Adrenal gland (tissue), 12 donors: ENCODE measurements around the gene CCDC33. TPM values are rescaled to one million over a fixed set of nuclear protein-coding genes. Genes with fewer than 3 reads are reported as not detected.

ENCODE experiments used
- DNase-seq, 7 donors: peaks; one replicate each; pipeline ENCODE4 v3.0.0-alpha.2; 2019 to 2020
- H3K27ac ChIP-seq, 5 donors: fragments of 200-600 bp; sonication (generic) in 4 of 5; 1 replicate in 3 of 5; 2 replicates in 2 of 5; pipeline versions ENCODE4 v1.5.1 to v1.8.0; 2016 to 2020; ENCODE audit warnings: mild to moderate bottlenecking in 1 of 5
- H3K27me3 ChIP-seq: fragments of 200-600 bp; 2 replicates; pipeline ENCODE4 v1.8.0; 2021
- H3K36me3 ChIP-seq, 2 donors: fragments of 200-600 bp; replicated peaks in 1 of 2; 1 replicate in 1 of 2; 2 replicates in 1 of 2; pipeline versions ENCODE4 v1.5.1 to v1.8.0; 2018 to 2022
- H3K4me1 ChIP-seq, 2 donors: fragments of 200-600 bp; replicated peaks in 1 of 2; 1 replicate in 1 of 2; 2 replicates in 1 of 2; pipeline versions ENCODE4 v1.5.1 to v1.8.0; 2018 to 2021
- H3K4me3 ChIP-seq, 4 donors: fragments of 200-600 bp; sonication (generic) in 3 of 4; one replicate each; pipeline ENCODE4 v1.5.1; 2016 to 2018
- H3K9me3 ChIP-seq, 3 donors: fragments of 200-600 bp; sonication (generic) in 1 of 3; replicated peaks in 1 of 3; 1 replicate in 2 of 3; 2 replicates in 1 of 3; pipeline versions ENCODE4 v1.5.1 to v1.8.0; 2016 to 2021
- POLR2A ChIP-seq, 2 donors: fragments of 450-650 bp; IDR thresholded peaks; one replicate each; pipeline ENCODE4 v1.6.1; 2017; ENCODE audit warnings: antibody characterized with exemption in 2 of 2, mild to moderate bottlenecking in 2 of 2, moderate library complexity in 1 of 2
- WGBS, 4 donors: extraction: QIAGEN DNeasy Blood & Tissue Kit in 2 of 4; methylation state at CpG; one replicate each; pipeline versions ENCODE4 v1.1.5 to v1.1.7; 2013 to 2017; 5-methylcytosine and 5-hydroxymethylcytosine counted together
- intact Hi-C, 2 donors: fragments of 100-400 bp; cut with DNase I; formaldehyde crosslinking; loops; one replicate each; pipeline versions ENCODE4 v1.14.1 to v1.15.0; 2022 to 2023
- polyA plus RNA-seq, 3 donors: library from polyadenylated mRNA; stranded (reverse); fragments of 200-250 nt in 2 of 3; fragments of 350-450 nt in 1 of 3; fragmentation: Illumina TruSeq in 1 of 3; extraction: RNeasy Lipid Tissue Mini Kit (QIAGEN cat#74804) in 1 of 3; gene quantifications; one replicate each; pipeline ENCODE4 v1.2.3, GENCODE V29; 2013 to 2014
- total RNA-seq, 9 donors: library from RNA; depleted of rRNA in 4 of 9; stranded (reverse); fragments of >200 nt in 4 of 9; fragments of 120-200 nt in 1 of 9; fragmentation: NEBNext Ultra II Directional in 1 of 9; extraction: Animal tissue kit (Norgen Biotek cat#: 25700) in 1 of 9; gene quantifications; one replicate each; pipeline versions ENCODE4 v1.1.0 to v1.2.4, GENCODE V29; 2013 to 2023
- TF ChIP-seq, protein P1 (sequence below), 6 experiments: fragments of 450-650 bp in 4 of 6; fragments of 200-600 bp in 2 of 6; sonication (generic) in 1 of 6; IDR thresholded peaks; 1 replicate in 5 of 6; 2 replicates in 1 of 6; pipeline versions ENCODE4 v1.5.1 to v1.8.0; 2016 to 2021; ENCODE audit warnings: antibody characterized with exemption in 6 of 6, mild to moderate bottlenecking in 2 of 6, moderate library complexity in 1 of 6
- donor health status: healthy with polysubstance abuse.
- donor health status: Bipolar disorder and iron deficiency.
- donor health status: DM: yes; HTN: yes; CAD: no.
- donor health status: DM: no; HTN: no; CAD: no.
- donor health status: DM: no; HTN: no; CAD: no.
- donor health status: DM: yes; HTN: yes; CAD: no.

The CCDC33 gene
- total and polyA plus RNA-seq, 12 donors = 0.11 to 1.1 (median 0.30) TPM; not detected in 3

DNA sequence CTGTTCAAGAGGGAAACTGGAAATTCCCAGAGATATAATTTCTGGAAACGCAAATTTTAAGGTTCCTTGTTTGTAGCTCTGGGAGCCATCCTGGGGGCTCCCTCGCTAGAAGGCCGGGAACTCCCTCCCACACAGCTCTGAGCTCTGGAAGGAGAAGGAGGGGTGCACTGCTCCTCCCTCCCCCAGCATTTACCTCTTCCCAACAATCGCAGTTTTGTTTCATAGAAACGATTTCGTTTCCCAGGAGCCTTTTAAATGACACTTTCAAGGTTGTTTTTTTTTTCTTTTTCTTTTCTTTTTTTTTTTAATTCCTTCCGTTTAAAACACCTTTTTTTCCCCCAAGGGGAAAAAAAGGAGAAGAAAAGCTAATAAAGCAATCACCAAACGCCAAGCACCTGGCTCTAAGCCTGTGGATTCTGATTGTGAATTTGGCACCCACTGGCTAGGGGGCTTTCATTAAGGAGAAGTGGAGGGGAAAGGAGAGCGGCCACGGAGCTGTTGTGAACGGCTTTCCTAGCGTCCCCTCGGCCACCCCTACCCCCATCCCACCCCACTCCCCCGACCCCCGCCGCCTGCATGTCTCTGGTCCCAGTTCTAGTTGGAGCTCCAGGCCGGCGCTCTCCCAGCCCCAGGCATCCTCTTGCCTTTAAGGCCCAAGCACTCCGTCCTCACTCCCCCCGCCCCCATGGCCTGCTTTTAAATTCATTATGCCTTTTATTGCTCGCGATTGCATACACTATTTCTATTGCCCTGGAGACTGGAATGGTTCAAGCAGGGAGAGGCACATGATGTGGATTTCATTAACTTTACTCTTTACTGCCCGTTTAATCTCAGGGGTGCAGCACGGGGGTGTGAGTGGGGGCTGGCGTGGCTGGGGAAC is 13.6 kb upstream of the CCDC33 start:
- Histone ChIP-seq H3K9me3 (no peaks in the 10 kb centered on the region), H3K4me1 (no peaks in the 10 kb centered on the region), H3K4me3 (no peak overlapping the region), H3K27me3 (no peaks in the 10 kb centered on the region), H3K36me3 (no peaks in the 10 kb centered on the region), H3K27ac (no peak overlapping the region)
- WGBS, 4 donors = 56 to 68% (median 65%) methylated on average over 24 to 25 of the region's 25 CpGs
- DNase-seq = peak in 1 of 7 donors; percentile 79
- intact Hi-C loops = no loop called here
- TF ChIP-seq POLR2A (IDR thresholded peaks at IDR 0.05) = no peak
- TF ChIP-seq, protein P1, sequence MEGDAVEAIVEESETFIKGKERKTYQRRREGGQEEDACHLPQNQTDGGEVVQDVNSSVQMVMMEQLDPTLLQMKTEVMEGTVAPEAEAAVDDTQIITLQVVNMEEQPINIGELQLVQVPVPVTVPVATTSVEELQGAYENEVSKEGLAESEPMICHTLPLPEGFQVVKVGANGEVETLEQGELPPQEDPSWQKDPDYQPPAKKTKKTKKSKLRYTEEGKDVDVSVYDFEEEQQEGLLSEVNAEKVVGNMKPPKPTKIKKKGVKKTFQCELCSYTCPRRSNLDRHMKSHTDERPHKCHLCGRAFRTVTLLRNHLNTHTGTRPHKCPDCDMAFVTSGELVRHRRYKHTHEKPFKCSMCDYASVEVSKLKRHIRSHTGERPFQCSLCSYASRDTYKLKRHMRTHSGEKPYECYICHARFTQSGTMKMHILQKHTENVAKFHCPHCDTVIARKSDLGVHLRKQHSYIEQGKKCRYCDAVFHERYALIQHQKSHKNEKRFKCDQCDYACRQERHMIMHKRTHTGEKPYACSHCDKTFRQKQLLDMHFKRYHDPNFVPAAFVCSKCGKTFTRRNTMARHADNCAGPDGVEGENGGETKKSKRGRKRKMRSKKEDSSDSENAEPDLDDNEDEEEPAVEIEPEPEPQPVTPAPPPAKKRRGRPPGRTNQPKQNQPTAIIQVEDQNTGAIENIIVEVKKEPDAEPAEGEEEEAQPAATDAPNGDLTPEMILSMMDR (IDR thresholded peaks at IDR 0.05) = no peak

GRCh38 chr15:74225928-74226327 is 10.2 kb upstream of the CCDC33 start:
- TF ChIP-seq POLR2A (IDR thresholded peaks at IDR 0.05) = no peak
- TF ChIP-seq, protein P1 (IDR thresholded peaks at IDR 0.05) = no peak
- Histone ChIP-seq H3K9me3 (no peaks in the 10 kb centered on the region), H3K4me3 (no peak overlapping the region), H3K27ac (no peak overlapping the region), H3K27me3 (no peaks in the 10 kb centered on the region), H3K4me1 (no peaks in the 10 kb centered on the region), H3K36me3 (no peaks in the 10 kb centered on the region)
- DNase-seq = no peak
- WGBS, 4 donors = 73 to 84% (median 78%) methylated on average over 5 of the region's 5 CpGs
- intact Hi-C loops = no loop called here

DNA sequence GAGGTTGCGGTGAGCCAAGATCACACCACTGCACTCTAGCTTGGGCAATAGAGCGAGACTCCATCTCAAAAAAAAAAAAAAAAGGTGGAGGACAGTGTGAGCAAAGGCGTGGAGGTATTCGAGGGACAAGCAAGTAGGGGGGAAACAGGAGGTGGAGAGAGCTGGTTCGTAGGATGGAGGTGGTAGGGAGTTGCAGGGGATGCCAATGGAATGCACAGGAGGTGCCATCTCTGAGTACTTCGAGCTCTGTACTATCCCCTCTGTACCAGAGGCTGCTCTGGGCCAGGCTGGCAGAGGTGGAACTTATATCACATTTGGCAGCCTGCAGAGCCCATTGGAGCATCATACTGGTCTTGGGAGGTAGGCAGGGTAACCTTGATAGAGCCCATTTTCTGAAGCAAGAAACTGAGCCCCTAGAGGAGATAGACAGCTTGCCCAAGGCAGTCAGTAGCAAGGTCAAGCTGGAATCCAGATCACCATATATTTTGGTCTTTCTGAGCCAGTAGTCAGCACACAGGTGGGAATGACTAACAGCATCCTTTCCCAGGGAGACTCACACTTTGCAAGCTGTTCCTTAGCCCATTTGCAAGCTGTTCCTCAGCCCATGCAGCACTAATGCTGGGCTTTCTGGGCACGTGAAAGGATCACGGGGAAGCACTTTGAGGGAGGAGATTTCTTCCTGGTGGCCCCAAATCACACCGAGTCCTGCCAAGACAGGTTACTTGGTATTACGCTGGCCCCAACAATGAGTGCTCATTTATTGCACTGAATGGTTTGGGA is 9.2 kb upstream of the CCDC33 start:
- TF ChIP-seq, protein P1 (IDR thresholded peaks at IDR 0.05) = no peak
- TF ChIP-seq POLR2A (IDR thresholded peaks at IDR 0.05) = no peak
- Histone ChIP-seq H3K9me3 (no peaks in the 10 kb centered on the region), H3K27ac (no peak overlapping the region), H3K36me3 (no peaks in the 10 kb centered on the region), H3K4me3 (no peak overlapping the region), H3K4me1 (no peaks in the 10 kb centered on the region), H3K27me3 (no peaks in the 10 kb centered on the region)
- intact Hi-C loops = no loop called here
- WGBS, 4 donors = 87 to 92% (median 90%) methylated on average over 8 to 10 of the region's 10 CpGs
- no peak for DNase-seq

- intact Hi-C loops = no loop called here
- TF ChIP-seq, protein P1 (IDR thresholded peaks at IDR 0.05) = no peak
- TF ChIP-seq POLR2A (IDR thresholded peaks at IDR 0.05) = no peak
- Histone ChIP-seq H3K4me3 (no peak overlapping the region), H3K27me3 (no peaks in the 10 kb centered on the region), H3K36me3 (no peaks in the 10 kb centered on the region), H3K9me3 (no peaks in the 10 kb centered on the region), H3K4me1 (no peaks in the 10 kb centered on the region), H3K27ac (peak overlapping the region in 1 of 5 donors; percentile 34)
- no peak for DNase-seq
- WGBS, 4 donors = 54 to 71% (median 66%) methylated on average over 10 to 11 of the region's 11 CpGs
Observed at GRCh38 chr15:74227968-74228722, 8.0 kb upstream of the CCDC33 start.
